Measurements from ENCODE around the gene GABBR2. TPM values are rescaled to one million over a fixed set of nuclear protein-coding genes. Genes with fewer than 3 reads are reported as not detected.

The GABBR2 gene
- total and polyA plus RNA-seq, 9 of the 15 experiments (the other 6 are each of a cell fraction or from before 2014, with no cell fraction given), result 0.15 to 1.9 (median 0.32) TPM

GRCh38 chr9:98402019-98402840, 306.5 kb downstream of the GABBR2 start (continued):
- no peak for TF ChIP-seq ZMIZ1 (IDR thresholded peaks at IDR 0.05; ENCODE audit: low read depth in 2 of 2, low read length in 2 of 2)
- TF ChIP-seq, protein P1, sequence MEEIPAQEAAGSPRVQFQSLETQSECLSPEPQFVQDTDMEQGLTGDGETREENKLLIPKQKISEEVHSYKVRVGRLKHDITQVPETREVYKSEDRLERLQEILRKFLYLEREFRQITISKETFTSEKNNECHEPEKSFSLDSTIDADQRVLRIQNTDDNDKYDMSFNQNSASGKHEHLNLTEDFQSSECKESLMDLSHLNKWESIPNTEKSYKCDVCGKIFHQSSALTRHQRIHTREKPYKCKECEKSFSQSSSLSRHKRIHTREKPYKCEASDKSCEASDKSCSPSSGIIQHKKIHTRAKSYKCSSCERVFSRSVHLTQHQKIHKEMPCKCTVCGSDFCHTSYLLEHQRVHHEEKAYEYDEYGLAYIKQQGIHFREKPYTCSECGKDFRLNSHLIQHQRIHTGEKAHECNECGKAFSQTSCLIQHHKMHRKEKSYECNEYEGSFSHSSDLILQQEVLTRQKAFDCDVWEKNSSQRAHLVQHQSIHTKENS (CRISPR knock-in tag; IDR thresholded peaks at IDR 0.05), result no peak
- no peak for TF ChIP-seq HSF4 (CRISPR knock-in tag; IDR thresholded peaks at IDR 0.05; ENCODE audit: borderline replicate concordance)
- no peak for TF ChIP-seq NFXL1 (CRISPR knock-in tag; IDR thresholded peaks at IDR 0.05)
- TF ChIP-seq ZC3H8 (IDR thresholded peaks at IDR 0.05), result no peak
- TF ChIP-seq CAMTA2 (CRISPR knock-in tag; conservative IDR thresholded peaks at IDR 0.05), result no peak
- TF ChIP-seq ZBTB2 (IDR thresholded peaks at IDR 0.05), result no peak

All from K562 (cell line).